Kidney (tissue), 14 donors: Measurements from ENCODE around the gene IWS1. TPM values are rescaled to one million over a fixed set of nuclear protein-coding genes. Genes with fewer than 3 reads are reported as not detected.

Source experiments
- DNase-seq, 5 donors: peaks; one replicate each; pipeline ENCODE4 v3.0.0-alpha.2; 2013 to 2020
- FAIRE-seq: peaks from 2 replicates; lab custom pipeline; 2012; peaks lifted over from hg19 to GRCh38; lab: Jason Lieb, UNC
- H3K27ac ChIP-seq, 2 donors: one replicate each; pipeline ENCODE4 v1.7.0; 2013; ENCODE audit warnings: low read depth in 2 of 2, low read length in 2 of 2, inconsistent platforms in 1 of 2
- H3K27me3 ChIP-seq: one replicate; pipeline ENCODE4 v1.7.1; 2013; ENCODE audit warnings: low read length, inconsistent platforms; ENCODE audit not compliant: control insufficient read depth, insufficient read depth
- H3K36me3 ChIP-seq, 3 donors: one replicate each; pipeline versions ENCODE4 v1.7.0 to v1.7.1; 2013; ENCODE audit warnings: low read length in 3 of 3, control low read depth in 1 of 3, inconsistent platforms in 1 of 3; ENCODE audit not compliant: insufficient read depth in 3 of 3, control insufficient read depth in 2 of 3
- H3K4me1 ChIP-seq, 3 donors: one replicate each; pipeline versions ENCODE4 v1.7.0 to v1.7.1; 2013; ENCODE audit warnings: low read length in 3 of 3, inconsistent platforms in 1 of 3, low read depth in 1 of 3; ENCODE audit not compliant: control insufficient read depth in 2 of 3, insufficient read depth in 2 of 3
- H3K4me3 ChIP-seq, 3 donors: one replicate each; pipeline versions ENCODE4 v1.7.0 to v1.8.1; 2013; ENCODE audit warnings: low read length in 3 of 3, control low read depth in 1 of 3, inconsistent platforms in 1 of 3
- H3K9ac ChIP-seq, 3 donors: one replicate each; pipeline versions ENCODE4 v1.7.0 to v1.7.1; 2013; ENCODE audit warnings: low read length in 3 of 3, control low read depth in 1 of 3, inconsistent platforms in 1 of 3
- H3K9me3 ChIP-seq, 3 donors: one replicate each; pipeline versions ENCODE4 v1.7.0 to v1.7.1; 2013; ENCODE audit warnings: low read length in 3 of 3, control low read depth in 1 of 3, inconsistent platforms in 1 of 3; ENCODE audit not compliant: control insufficient read depth in 2 of 3, insufficient read depth in 1 of 3
- intact Hi-C: fragments of 100-400 bp; cut with DNase I; formaldehyde crosslinking; loops from one replicate; pipeline ENCODE4 v1.11.1; 2022
- polyA plus RNA-seq: library from polyadenylated mRNA; stranded (reverse); fragments of 350-450 nt; fragmentation: Illumina TruSeq; extraction: RNeasy Lipid Tissue Mini Kit (QIAGEN cat#74804); gene quantifications from one replicate; pipeline ENCODE4 v1.2.3, GENCODE V29; 2014; ENCODE audit warnings: low read depth, low replicate concordance; ENCODE audit not compliant: insufficient read depth
- total RNA-seq: library from RNA; stranded (reverse); fragmentation: NEBNext Ultra II Directional; extraction: Animal tissue kit (Norgen Biotek cat#: 25700); gene quantifications from one replicate; pipeline ENCODE4 v1.2.1, GENCODE V29; 2021
- TF ChIP-seq, protein P1 (sequence below): IDR thresholded peaks from 3 replicates; pipeline ENCODE4 v1.5.1; 2012; ENCODE audit warnings: mild to moderate bottlenecking, moderate library complexity, borderline replicate concordance; ENCODE audit not compliant: insufficient read depth; ENCODE audit errors: extremely low read depth
- donor health status: control.
- donor health status: control.
- donor health status: control.
- donor health status: control.
- donor health status: control.
- donor health status: DM: yes; HTN: yes; CAD: no.
- donor health status: Normal renal cell carcinoma (clear cell type).

The IWS1 gene
- total and polyA plus RNA-seq, 2 donors from 2014 or later = 29.8 to 35.8 TPM

GRCh38 chr2:127503491-127503890 lies 22.8 kb downstream of the IWS1 start:
- Histone ChIP-seq H3K9me3 (no peaks in the 10 kb centered on the region), H3K27ac (no peak overlapping the region), H3K4me1 (peaks cover 0 to 6% (median 5%) of the 10 kb centered on the region in 3 donors), H3K36me3 (peaks cover 19 to 47% (median 33%) of the 10 kb centered on the region in 3 donors), H3K4me3 (no peak overlapping the region), H3K9ac (no peak overlapping the region), H3K27me3 (no peaks in the 10 kb centered on the region)
- TF ChIP-seq, protein P1, sequence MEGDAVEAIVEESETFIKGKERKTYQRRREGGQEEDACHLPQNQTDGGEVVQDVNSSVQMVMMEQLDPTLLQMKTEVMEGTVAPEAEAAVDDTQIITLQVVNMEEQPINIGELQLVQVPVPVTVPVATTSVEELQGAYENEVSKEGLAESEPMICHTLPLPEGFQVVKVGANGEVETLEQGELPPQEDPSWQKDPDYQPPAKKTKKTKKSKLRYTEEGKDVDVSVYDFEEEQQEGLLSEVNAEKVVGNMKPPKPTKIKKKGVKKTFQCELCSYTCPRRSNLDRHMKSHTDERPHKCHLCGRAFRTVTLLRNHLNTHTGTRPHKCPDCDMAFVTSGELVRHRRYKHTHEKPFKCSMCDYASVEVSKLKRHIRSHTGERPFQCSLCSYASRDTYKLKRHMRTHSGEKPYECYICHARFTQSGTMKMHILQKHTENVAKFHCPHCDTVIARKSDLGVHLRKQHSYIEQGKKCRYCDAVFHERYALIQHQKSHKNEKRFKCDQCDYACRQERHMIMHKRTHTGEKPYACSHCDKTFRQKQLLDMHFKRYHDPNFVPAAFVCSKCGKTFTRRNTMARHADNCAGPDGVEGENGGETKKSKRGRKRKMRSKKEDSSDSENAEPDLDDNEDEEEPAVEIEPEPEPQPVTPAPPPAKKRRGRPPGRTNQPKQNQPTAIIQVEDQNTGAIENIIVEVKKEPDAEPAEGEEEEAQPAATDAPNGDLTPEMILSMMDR = no peak
- DNase-seq (no peak), FAIRE-seq (no peak)
- intact Hi-C loops = no loop called here

GRCh38 chr2:127498386-127498785 lies 27.9 kb downstream of the IWS1 start:
- no peak for DNase-seq
- TF ChIP-seq, protein P1 = no peak
- intact Hi-C loops = no loop called here

DNA sequence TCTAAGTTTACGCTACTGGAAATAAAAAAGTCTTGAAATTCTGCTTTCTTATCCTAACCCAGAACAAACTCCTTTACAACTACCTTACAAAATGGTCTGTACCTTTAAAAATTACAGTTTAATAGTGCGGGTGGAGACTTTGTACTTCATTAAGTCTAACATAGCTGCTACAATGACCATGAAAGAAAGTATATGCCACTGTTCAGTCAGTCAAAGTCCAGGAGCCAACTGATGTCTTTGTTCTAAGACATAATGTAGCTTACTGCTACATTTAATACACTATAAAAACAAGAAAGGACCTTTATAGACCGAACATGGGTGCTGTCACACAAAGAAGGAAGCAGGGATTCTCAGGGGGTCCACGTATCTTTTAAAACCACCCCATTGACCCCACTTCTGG lies 36.0 kb downstream of the IWS1 start:
- TF ChIP-seq, protein P1 = no peak
- no peak overlapping the region for H3K4me3 ChIP-seq
- H3K36me3 ChIP-seq = peaks cover 24 to 51% (median 49%) of the 10 kb centered on the region in 3 donors
- DNase-seq (no peak), FAIRE-seq (no peak)
- intact Hi-C loops = no loop called here
- H3K4me1 ChIP-seq = no peaks in the 10 kb centered on the region
- no peak overlapping the region for H3K27ac ChIP-seq
- H3K9ac ChIP-seq = no peak overlapping the region
- H3K27me3 ChIP-seq = no peaks in the 10 kb centered on the region
- H3K9me3 ChIP-seq = no peaks in the 10 kb centered on the region

More at GRCh38 chr2:127498386-127498785, 27.9 kb downstream of the IWS1 start:
- Histone ChIP-seq H3K4me1 (no peaks in the 10 kb centered on the region), H3K36me3 (peaks cover 17 to 34% (median 29%) of the 10 kb centered on the region in 3 donors), H3K4me3 (no peak overlapping the region), H3K27me3 (no peaks in the 10 kb centered on the region), H3K9me3 (no peaks in the 10 kb centered on the region), H3K27ac (no peak overlapping the region), H3K9ac (no peak overlapping the region)
- FAIRE-seq = no peak
